ENCODE measurements around the gene RAB6A.

RAB6A gene

DNA sequence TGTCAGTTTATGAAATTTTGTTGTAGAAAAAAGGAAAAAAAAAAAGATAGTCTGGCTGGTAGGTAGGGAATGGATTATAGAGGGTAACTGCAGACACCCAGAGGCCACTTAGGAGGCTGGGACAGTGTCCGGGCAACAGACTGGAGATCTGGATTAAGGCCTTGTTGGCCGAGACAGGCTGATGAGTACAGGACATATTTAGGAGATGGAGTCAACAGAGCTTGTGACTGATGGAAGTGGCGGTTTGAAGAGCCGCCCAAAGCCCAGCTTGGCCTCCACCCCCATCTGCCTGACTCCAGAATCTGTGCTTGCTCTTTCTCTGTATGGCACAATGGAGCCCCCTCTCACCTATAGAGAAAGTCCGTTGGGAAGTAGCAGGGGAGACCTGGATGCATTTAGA, 106.9 kb downstream of the RAB6A start:
- no peak for DNase-seq (ENCODE audit: low spot score)

- DNase-seq (ENCODE audit: low spot score) = no peak
Observed at GRCh38 chr11:73652856-73653559, 107.9 kb downstream of the RAB6A start.

DNA sequence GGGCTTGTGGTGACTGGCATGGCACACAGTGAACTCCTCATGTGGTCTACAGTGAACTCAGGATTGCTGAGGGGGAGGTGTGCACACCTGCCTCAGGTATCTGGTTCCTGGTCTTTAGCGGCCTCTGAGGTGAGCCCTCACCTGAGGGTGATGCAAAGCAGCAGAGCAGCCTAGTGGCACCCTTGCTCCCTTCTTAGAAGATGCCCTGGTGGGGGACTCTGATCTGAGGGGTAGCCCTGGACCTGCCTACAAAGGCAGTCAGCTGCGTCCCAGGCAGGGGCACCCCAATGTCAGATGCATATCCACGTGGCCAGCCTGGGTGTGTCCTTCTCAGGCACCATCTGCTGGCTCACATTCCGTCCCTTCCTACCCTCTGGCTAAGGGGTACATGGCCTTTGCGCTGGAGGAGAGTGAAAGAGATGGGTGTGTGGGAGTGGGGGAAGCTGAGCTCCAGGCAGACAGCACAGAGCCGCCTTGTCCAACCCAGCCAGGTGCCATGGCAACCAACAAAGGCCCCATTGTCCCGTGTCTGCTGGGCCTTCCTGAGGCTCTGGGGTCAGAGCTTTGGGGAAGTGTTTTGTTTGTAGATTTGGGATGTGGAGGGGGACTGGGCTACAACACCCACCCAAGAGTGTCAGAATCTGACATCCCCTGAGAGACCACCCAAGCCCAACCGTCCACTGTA, 108.7 kb downstream of the RAB6A start:
- peak; percentile 93 for DNase-seq (ENCODE audit: low spot score)

DNA sequence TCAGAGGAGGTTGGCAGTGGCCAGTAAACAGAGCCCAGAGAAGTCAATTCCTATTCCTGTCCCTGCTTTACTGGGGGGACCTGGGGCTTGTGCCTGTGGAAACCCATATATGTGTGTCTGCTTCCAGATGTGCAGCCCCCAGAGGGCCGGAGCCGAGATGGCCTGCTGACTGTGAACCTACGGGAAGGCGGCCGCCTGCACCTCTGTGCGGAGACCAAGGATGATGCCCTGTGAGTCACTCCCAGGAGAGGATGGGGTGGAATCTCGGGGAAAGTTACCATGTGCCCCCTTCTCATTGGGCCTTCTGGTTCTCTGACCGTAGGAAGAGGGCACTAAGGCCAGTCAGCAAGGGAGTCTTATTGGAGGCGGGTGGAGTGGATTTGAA, 109.2 kb downstream of the RAB6A start:
- DNase-seq (ENCODE audit: low spot score) = no peak

GRCh38 chr11:73651252-73651651, 109.6 kb downstream of the RAB6A start:
- no peak for DNase-seq (ENCODE audit: low spot score)

- DNase-seq (ENCODE audit: low spot score) = no peak
Observed at GRCh38 chr11:73650400-73650799, 110.5 kb downstream of the RAB6A start.

DNA sequence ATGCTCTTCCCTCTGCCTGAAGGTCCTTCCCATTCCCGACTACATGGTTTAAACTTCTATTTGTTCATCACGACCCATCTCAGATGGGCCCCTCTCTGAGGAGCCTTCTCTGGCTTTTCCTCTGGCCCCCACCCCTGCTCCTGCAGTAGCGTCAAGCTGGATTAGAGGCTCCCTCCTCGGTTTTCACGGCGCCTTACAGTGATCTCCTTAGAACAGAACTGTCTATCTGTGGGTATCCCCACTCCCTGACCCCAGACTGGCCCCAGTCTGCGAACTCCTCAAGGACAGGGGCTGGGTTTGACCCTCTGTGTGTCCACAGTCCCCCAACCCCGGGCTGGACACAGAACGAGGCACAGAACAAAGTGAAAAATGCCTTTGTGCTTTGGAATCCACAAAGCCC, 111.7 kb downstream of the RAB6A start:
- no peak for DNase-seq (ENCODE audit: low spot score)

DNA sequence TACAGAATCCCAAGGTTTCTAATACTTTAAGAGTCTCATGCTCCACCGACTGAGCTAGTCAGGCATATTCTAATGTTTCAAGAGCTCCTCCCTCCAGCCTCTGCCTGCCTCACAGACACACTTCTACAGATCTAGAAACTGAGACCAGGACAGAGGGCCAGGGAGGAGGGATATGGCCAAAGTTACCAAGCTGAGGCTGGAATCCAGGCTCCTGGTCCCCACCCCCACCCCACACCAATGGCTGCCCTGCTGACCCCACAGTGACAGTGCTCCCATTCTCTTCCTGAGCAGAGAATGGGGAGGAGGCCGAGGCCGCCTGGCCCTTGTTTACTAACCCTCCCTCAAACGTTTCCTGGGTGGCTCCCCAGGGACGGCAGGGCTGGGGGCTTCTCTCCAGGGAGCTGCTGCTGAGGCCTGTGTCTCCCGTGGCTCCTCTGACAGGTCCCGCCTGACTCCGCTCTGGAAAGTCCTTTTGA, 112.3 kb downstream of the RAB6A start:
- no peak for DNase-seq (ENCODE audit: low spot score)

DNA sequence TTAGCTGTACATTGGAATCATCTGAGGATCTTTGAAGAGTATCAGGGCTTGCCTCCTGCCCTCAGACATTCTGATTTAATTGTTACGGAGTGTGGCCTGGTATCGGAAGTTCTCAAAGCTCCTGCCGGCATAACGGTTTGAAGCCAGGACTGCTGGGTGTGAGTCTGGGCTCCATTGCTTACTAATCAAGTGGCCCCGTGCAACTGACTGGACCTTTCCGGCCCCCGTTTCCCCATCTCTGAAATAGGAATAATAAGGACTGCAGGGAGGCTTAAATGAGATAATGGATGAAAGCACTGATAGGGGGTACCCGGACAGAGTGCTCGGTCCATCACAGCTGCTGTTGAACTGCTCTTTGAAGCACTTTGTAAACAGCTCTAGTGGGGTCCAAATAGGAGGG, 112.8 kb downstream of the RAB6A start:
- no peak for DNase-seq (ENCODE audit: low spot score)

DNA sequence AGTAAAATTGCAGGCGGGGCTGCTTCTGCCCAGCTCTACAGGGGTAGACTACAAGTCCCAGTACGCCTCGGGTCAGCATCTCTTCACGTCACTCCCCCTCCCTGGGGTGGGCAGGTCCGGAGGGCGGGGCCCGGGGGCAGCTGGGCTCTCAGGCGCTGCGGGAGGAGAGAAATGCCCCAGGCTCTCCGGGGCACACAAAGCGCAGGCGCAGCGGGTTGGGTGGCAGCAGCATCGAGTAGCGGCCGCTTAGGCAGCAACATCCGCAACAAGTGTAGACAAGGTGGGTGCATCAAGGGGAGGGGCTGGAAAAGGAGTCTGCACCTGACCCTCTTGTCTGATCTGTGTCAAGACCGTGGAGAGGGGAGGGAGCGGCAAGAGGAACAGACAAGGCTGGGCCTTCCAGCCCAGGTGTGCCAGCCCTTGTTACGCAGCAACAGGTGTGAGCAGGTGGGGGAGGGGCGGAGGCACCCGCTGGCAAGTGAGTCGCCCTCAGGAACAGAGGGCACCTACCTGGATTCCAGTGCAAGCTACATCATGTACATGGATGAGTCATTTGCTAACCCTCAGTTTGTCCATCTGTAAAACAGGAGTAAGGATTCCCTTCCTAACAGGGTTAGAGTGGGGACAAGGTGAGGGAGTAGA, 113.3 kb downstream of the RAB6A start:
- peak; percentile 96 for DNase-seq (ENCODE audit: low spot score)

GRCh38 chr11:73645972-73646631, 114.8 kb downstream of the RAB6A start, which contains the start of gene PLEKHB1:
Gene PLEKHB1 (plus strand): TSS chr11:73646581. CDS start chr11:73646609, 28 bp downstream.
- no peak for DNase-seq (ENCODE audit: low spot score)

DNA sequence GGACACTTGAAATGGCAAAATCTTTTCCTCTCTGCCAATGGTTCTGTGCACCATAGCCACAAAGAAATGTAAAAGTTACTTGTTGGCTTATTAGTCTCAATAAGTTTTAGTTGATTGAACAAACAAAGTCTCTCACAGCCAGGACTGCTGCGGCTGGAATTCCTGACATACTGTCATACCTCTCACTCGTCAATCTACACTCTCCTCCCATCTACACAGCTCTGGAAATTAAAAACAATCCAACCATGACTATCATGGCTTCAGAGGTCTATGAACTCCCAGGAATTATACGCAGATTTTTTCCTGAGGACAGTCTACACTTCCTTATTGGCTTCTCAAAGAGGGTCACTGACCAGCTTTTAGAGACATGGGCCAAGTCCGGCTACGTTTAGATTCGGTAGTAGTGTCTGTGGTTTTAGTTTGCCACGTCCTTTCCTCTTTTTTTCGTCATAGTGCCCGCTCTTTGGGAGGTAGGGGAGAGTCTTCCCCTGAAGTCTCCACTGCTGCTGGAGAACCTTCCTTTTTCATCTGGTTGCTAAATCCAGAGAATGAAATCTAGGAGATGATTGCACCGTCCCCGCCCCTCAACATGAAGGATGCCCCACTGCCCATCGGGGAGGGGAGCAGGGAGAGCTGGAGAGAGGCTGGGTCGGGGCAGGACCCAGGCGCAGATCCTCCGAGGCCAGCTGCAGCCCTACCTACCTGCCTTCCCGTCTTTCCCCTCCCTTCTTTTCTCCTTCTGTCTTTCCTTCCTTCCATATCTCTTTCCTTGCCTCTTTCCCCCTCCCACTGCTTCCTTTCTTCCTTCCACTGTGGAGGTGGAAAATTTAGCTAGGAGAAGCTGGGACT, 115.5 kb downstream of the RAB6A start:
- no peak for DNase-seq (ENCODE audit: low spot score)

- no peak for DNase-seq (ENCODE audit: low spot score)
Observed at GRCh38 chr11:73641668-73642067, 119.2 kb downstream of the RAB6A start.

DNA sequence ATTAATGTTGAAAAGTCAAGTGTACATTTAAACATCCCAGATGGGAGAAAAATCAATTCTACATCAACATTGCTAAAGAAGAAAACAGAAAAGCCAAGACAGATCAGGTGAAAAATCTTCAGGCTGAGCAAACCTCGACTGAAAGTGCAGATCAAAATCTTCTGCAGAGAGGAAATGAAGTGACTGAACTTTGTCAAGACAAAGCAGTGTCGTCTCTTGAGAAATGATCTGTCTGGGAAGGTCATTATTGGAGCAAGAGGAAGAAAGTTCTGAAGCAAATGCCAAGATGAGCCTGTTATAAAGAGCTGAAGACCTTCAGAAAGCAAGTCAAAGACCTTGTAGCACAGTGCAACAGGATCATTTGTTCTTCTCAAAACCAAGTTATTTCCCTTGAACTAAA, 120.3 kb downstream of the RAB6A start:
- no peak for DNase-seq (ENCODE audit: low spot score)

DNA sequence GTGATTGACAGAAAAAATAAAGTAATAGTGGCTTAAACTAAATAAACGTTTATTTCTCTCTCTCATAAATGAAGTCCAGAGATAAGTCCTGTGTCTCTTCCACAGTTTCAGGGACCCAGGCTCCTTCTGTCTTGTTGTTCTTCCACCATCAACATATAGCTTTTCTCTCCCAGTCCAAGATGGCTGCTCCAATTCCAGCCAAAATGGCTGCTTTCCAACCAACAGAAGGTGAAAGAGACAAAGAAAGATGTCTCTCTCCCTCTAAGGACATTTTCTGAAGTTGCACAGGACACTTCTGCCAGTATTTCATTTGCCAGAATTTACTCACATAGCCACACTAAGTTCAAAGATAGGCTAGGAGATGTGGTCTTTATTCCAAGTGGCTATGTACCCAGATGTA, 123.9 kb downstream of the RAB6A start:
- DNase-seq (ENCODE audit: low spot score) = no peak

- no peak for DNase-seq (ENCODE audit: low spot score)
Observed at GRCh38 chr11:73636249-73636648, 124.6 kb downstream of the RAB6A start.

GRCh38 chr11:73635721-73636120, 125.2 kb downstream of the RAB6A start:
- DNase-seq (ENCODE audit: low spot score) = no peak

GRCh38 chr11:73633999-73634398, 126.9 kb downstream of the RAB6A start:
- no peak for DNase-seq (ENCODE audit: low spot score)

- DNase-seq (ENCODE audit: low spot score) = no peak
Observed at GRCh38 chr11:73632996-73633395, 127.9 kb downstream of the RAB6A start.

DNA sequence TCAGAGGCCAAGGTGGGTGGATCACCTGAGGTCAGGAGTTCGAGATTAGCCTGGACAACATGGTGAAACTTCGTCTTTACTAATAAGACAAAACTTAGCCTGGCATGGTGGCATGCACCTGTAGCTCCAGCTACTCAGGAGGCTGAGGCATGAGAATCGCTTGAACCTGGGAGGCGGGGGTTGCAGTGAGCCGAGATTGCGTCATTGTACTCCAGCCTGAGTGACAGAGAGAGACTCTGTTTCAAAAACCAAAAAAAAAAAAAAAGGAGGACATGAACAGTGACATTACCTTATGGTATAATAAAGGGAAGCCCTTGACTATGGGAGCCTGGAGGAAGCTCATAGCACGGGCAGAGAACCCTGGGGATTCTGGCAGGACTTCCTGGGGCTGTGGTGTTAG, 131.0 kb downstream of the RAB6A start:
- no peak for DNase-seq (ENCODE audit: low spot score)

DNA sequence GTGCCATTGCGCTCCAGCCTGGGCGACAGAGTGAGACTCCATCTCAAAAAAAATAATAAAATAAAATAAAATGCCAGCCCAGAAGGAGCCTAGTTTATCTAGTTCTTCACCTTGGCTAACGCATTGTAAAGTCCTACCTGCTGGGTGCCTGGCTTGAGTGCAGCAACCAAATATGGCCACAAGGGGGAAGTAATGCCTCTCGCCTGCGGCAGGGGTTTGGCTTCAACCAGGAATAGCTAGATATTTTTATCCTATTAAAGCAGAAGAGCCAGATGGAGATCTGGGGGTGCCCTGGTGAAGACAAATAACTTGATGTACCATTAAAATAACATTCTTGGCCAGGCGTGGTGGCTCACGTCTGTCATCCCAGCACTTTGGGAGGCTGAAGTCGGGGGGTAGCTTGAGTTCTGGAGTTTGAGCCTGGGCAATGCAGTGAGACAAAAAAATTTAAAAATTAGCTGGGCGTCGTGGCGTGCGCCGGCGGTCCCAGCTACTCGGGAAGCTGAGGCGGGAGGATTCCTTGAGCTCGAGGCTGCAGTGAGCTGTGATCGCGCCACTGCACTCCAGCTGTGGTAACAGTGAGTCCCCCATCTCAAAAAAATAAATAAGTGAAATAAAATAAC, 135.1 kb downstream of the RAB6A start:
- DNase-seq (ENCODE audit: low spot score) = peak; percentile 79

Data from putamen (tissue), 1 donor.